Measurements from ENCODE around the gene MIER2. TPM values are rescaled to one million over a fixed set of nuclear protein-coding genes. Genes with fewer than 3 reads are reported as not detected.

The MIER2 gene
- total RNA-seq, 1 experiment from 2014 or later, result 40.1 TPM

DNA sequence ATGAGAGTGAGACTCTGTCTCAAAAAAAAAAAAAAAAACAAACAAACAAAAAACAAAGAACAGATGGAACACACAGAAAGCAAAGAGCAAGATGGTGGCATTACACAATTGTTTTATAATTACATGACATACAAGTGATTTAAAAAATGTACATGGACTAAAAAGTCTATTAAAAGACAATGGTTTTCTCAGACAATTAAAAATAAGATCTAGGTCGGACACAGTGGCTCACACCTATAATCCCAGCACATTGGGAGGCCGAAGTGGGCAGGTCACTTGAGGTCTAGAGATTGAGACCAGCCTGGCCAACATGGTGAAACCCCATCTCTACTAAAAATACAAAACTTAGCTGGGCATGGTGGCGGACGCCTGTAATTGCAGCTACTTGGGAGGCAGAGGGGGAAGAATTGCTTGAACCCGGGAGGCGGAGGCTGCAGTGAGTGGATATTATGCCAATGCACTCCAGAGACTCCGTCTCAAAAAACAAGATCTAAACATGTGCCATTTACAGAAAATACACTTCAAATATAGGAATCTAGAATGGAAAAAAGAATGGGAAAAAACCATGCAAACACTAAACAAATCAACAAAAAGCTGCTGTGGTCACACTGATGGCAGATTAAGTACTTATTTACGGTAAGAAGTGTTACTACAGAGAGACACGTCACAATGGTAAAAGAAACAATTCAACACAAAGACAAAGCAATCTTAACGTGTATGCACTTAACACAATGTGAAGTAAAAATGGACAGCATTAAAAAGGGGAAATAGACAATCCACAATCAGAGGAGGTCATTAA lies 26.7 kb downstream of the MIER2 start:
- Histone ChIP-seq H3K9me3 (no peaks in the 10 kb centered on the region), H3K4me1 (no peaks in the 10 kb centered on the region), H3K4me3 (ENCODE audit: low read depth, low read length) (no peak overlapping the region), H3K36me3 (ENCODE audit: control insufficient read depth, insufficient read depth, low read length) (peaks cover 2% of the 10 kb centered on the region), H3K27me3 (replicated peaks; ENCODE audit: control insufficient read depth, insufficient read depth, low read length) (no peaks in the 10 kb centered on the region)
- DNase-seq, result no peak
- Mint-ChIP-seq H3K4me1 (ENCODE audit: low read depth, unreplicated experiment) (peaks cover 6% of the 10 kb centered on the region), H3K36me3 (ENCODE audit: insufficient read depth, unreplicated experiment) (peaks cover 74% of the 10 kb centered on the region), H3K27ac (ENCODE audit: unreplicated experiment) (no peak overlapping the region), H3K9me3 (ENCODE audit: unreplicated experiment) (no peaks in the 10 kb centered on the region), H3K4me3 (ENCODE audit: unreplicated experiment) (no peak overlapping the region), H3K27me3 (ENCODE audit: insufficient read depth, unreplicated experiment) (no peaks in the 10 kb centered on the region)
- POLR2A ChIA-PET, result no interaction called here
- no TSS peak for BruUV-seq (replicated peaks)
- TF ChIP-seq, protein P1, sequence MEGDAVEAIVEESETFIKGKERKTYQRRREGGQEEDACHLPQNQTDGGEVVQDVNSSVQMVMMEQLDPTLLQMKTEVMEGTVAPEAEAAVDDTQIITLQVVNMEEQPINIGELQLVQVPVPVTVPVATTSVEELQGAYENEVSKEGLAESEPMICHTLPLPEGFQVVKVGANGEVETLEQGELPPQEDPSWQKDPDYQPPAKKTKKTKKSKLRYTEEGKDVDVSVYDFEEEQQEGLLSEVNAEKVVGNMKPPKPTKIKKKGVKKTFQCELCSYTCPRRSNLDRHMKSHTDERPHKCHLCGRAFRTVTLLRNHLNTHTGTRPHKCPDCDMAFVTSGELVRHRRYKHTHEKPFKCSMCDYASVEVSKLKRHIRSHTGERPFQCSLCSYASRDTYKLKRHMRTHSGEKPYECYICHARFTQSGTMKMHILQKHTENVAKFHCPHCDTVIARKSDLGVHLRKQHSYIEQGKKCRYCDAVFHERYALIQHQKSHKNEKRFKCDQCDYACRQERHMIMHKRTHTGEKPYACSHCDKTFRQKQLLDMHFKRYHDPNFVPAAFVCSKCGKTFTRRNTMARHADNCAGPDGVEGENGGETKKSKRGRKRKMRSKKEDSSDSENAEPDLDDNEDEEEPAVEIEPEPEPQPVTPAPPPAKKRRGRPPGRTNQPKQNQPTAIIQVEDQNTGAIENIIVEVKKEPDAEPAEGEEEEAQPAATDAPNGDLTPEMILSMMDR (IDR thresholded peaks at IDR 0.05; ENCODE audit: insufficient read depth in 1 of 2, low read depth in 1 of 2, low read length in 1 of 2, severe bottlenecking in 1 of 2, unreplicated experiment in 1 of 2), result no peak
- CTCF ChIA-PET, result no interaction called here
- intact Hi-C loops (cut with micrococcal nuclease; ENCODE audit: unreplicated experiment), result no loop called here

DNA sequence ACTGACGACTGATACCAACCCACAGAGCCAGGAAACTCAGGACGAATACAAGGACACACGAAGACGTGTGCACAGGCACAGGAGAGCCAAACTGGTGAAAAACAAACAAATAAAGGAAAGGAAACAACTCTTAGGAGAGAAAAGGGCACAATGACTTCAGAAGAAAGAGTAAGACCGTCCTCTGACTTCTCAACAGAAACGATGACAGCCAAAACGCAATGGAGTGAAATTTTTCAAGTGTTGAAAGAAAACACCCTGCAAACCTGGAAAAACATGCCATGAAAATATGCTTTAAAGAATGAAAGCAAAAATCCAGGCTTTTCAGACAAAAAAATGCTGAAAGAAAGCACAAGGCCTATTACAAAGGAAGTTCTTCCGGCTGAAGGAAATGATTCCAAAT lies 28.8 kb downstream of the MIER2 start:
- intact Hi-C loops (cut with micrococcal nuclease; ENCODE audit: unreplicated experiment), result no loop called here
- ChIA-PET CTCF (no interaction called here), POLR2A (no interaction called here)
- Histone ChIP-seq H3K4me1 (no peaks in the 10 kb centered on the region), H3K36me3 (ENCODE audit: control insufficient read depth, insufficient read depth, low read length) (peaks cover 2% of the 10 kb centered on the region), H3K27me3 (replicated peaks; ENCODE audit: control insufficient read depth, insufficient read depth, low read length) (no peaks in the 10 kb centered on the region), H3K9me3 (no peaks in the 10 kb centered on the region), H3K4me3 (ENCODE audit: low read depth, low read length) (no peak overlapping the region)
- TF ChIP-seq, protein P1 (IDR thresholded peaks at IDR 0.05; ENCODE audit: insufficient read depth in 1 of 2, low read depth in 1 of 2, low read length in 1 of 2, severe bottlenecking in 1 of 2, unreplicated experiment in 1 of 2), result no peak
- no peak for DNase-seq
- Mint-ChIP-seq H3K9me3 (ENCODE audit: unreplicated experiment) (no peaks in the 10 kb centered on the region), H3K4me3 (ENCODE audit: unreplicated experiment) (no peak overlapping the region), H3K27me3 (ENCODE audit: insufficient read depth, unreplicated experiment) (no peaks in the 10 kb centered on the region), H3K4me1 (ENCODE audit: low read depth, unreplicated experiment) (peaks cover 6% of the 10 kb centered on the region), H3K27ac (ENCODE audit: unreplicated experiment) (no peak overlapping the region), H3K36me3 (ENCODE audit: insufficient read depth, unreplicated experiment) (peaks cover 67% of the 10 kb centered on the region)
- no TSS peak for BruUV-seq (replicated peaks)

DNA sequence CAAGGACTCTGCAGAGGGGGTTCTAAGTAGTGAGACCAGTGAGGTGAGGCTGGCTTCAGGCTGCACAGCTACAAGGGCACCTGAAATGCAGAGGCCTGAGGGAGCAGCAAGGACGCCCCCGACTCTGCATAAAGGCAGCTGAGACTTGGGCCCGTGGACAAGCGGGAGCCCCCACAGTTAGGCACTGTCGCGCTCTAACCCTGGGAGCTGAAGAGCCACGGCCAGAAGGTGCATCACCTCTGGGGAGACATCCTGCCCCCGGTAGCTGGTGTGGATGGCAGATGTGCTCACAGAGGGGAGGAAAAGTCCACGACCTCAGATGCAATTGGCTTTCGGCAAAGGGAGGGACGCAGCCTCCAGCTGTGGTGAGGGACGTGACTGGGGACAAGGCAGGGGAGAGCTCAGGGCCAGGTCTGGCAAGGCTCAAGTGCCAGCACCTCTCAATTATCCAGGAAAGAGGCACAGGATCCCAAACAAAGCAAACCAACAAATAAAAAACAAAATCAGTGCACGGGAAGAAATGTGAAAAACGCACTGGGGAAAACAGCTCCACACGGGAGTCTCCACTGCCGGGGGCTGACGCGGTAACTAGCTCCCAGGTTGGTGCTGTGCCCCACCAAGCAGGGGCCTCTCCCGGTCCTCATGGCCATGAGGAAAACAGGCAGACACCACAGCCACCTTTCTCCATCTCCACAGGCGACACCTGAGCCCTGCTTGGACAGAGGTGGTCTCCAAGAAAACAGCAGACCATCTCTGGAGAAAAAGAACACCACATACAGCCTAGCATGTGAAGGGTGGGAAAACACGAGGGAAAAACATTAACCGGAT lies 30.4 kb downstream of the MIER2 start:
- TF ChIP-seq, protein P1 (IDR thresholded peaks at IDR 0.05; ENCODE audit: insufficient read depth in 1 of 2, low read depth in 1 of 2, low read length in 1 of 2, severe bottlenecking in 1 of 2, unreplicated experiment in 1 of 2), result no peak
- Mint-ChIP-seq H3K36me3 (ENCODE audit: insufficient read depth, unreplicated experiment) (peaks cover 55% of the 10 kb centered on the region), H3K27ac (ENCODE audit: unreplicated experiment) (no peak overlapping the region), H3K4me3 (ENCODE audit: unreplicated experiment) (no peak overlapping the region), H3K4me1 (ENCODE audit: low read depth, unreplicated experiment) (peaks cover 6% of the 10 kb centered on the region), H3K9me3 (ENCODE audit: unreplicated experiment) (no peaks in the 10 kb centered on the region), H3K27me3 (ENCODE audit: insufficient read depth, unreplicated experiment) (no peaks in the 10 kb centered on the region)
- ChIA-PET CTCF (no interaction called here), POLR2A (no interaction called here)
- no peak for DNase-seq
- H3K9me3 ChIP-seq, result no peaks in the 10 kb centered on the region
- H3K4me1 ChIP-seq, result no peaks in the 10 kb centered on the region
- no TSS peak for BruUV-seq (replicated peaks)
- no peak overlapping the region for H3K4me3 ChIP-seq (ENCODE audit: low read depth, low read length)
- intact Hi-C loops (cut with micrococcal nuclease; ENCODE audit: unreplicated experiment), result no loop called here
- no peaks in the 10 kb centered on the region for H3K27me3 ChIP-seq (replicated peaks; ENCODE audit: control insufficient read depth, insufficient read depth, low read length)
- peaks cover 2% of the 10 kb centered on the region for H3K36me3 ChIP-seq (ENCODE audit: control insufficient read depth, insufficient read depth, low read length)

Measured in Caco-2 (cell line).